Kidney epithelial cell (primary cell): ENCODE results near the gene PIK3C2B. TPM values are rescaled to one million over a fixed set of nuclear protein-coding genes. Genes with fewer than 3 reads are reported as not detected.

Source experiments
- DNase-seq: peaks from one replicate; pipeline ENCODE4 v3.0.0-alpha.2; 2010; ENCODE audit warnings: low read depth
- H3K27me3 ChIP-seq: 2 replicates; pipeline ENCODE4 v1.6.0; 2011; ENCODE audit warnings: low read length; ENCODE audit not compliant: control insufficient read depth, insufficient read depth
- H3K36me3 ChIP-seq: 2 replicates; pipeline ENCODE4 v1.5.1; 2011; ENCODE audit warnings: low read length; ENCODE audit not compliant: control insufficient read depth, insufficient read depth
- H3K4me3 ChIP-seq: 2 replicates; pipeline ENCODE4 v1.5.1; 2011; ENCODE audit warnings: low read depth, mild to moderate bottlenecking, control low read depth, low read length
- total RNA-seq: library from RNA; depleted of rRNA; stranded (reverse); fragments of >200 nt; gene quantifications from 2 replicates; pipeline ENCODE4 v1.2.3, GENCODE V29; 2015
- TF ChIP-seq, protein P1 (sequence below): IDR thresholded peaks from 2 replicates; pipeline ENCODE4 v1.5.1; 2011; ENCODE audit warnings: mild to moderate bottlenecking, moderate library complexity, low read length, control low read depth, inconsistent platforms; ENCODE audit not compliant: insufficient read depth, poor library complexity, severe bottlenecking

Gene PIK3C2B
- total RNA-seq, 1 donor from 2014 or later, result 2.8 TPM

DNA sequence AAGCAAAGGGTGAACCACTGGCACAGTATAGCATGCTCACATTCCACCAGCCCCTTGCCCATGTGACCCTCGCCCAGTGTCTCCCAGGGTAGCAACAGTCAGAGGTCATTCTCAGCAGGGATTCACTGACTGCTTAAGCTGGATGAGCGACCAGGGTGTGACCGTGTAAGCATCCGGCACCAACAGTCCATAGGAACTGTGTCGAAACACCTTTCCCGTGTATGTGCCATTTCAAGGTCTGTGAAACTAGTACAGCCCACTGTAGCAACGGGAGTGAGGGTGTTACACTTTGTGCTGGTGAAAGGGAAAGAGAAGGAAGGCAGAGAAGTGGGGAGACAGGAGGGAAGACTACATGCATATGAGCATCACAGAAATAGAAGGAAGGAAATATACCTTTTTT is 10.8 kb downstream of the PIK3C2B start:
- DNase-seq, result no peak
- Histone ChIP-seq H3K27me3 (no peaks in the 10 kb centered on the region), H3K36me3 (no peaks in the 10 kb centered on the region), H3K4me3 (no peak overlapping the region)
- TF ChIP-seq, protein P1, sequence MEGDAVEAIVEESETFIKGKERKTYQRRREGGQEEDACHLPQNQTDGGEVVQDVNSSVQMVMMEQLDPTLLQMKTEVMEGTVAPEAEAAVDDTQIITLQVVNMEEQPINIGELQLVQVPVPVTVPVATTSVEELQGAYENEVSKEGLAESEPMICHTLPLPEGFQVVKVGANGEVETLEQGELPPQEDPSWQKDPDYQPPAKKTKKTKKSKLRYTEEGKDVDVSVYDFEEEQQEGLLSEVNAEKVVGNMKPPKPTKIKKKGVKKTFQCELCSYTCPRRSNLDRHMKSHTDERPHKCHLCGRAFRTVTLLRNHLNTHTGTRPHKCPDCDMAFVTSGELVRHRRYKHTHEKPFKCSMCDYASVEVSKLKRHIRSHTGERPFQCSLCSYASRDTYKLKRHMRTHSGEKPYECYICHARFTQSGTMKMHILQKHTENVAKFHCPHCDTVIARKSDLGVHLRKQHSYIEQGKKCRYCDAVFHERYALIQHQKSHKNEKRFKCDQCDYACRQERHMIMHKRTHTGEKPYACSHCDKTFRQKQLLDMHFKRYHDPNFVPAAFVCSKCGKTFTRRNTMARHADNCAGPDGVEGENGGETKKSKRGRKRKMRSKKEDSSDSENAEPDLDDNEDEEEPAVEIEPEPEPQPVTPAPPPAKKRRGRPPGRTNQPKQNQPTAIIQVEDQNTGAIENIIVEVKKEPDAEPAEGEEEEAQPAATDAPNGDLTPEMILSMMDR, result no peak

- Histone ChIP-seq H3K27me3 (no peaks in the 10 kb centered on the region), H3K36me3 (no peaks in the 10 kb centered on the region), H3K4me3 (no peak overlapping the region)
- TF ChIP-seq, protein P1, result no peak
- no peak for DNase-seq
These were observed 14.1 kb downstream of the PIK3C2B start for GRCh38 chr1:204480515-204480914.

GRCh38 chr1:204479387-204480136 is 15.0 kb downstream of the PIK3C2B start:
- TF ChIP-seq, protein P1, result no peak
- no peak overlapping the region for H3K4me3 ChIP-seq
- no peaks in the 10 kb centered on the region for H3K27me3 ChIP-seq
- H3K36me3 ChIP-seq, result no peaks in the 10 kb centered on the region
- no peak for DNase-seq

GRCh38 chr1:204478921-204479320 is 15.7 kb downstream of the PIK3C2B start:
- DNase-seq, result no peak
- no peak overlapping the region for H3K4me3 ChIP-seq
- H3K36me3 ChIP-seq, result no peaks in the 10 kb centered on the region
- H3K27me3 ChIP-seq, result no peaks in the 10 kb centered on the region
- TF ChIP-seq, protein P1, result no peak

DNA sequence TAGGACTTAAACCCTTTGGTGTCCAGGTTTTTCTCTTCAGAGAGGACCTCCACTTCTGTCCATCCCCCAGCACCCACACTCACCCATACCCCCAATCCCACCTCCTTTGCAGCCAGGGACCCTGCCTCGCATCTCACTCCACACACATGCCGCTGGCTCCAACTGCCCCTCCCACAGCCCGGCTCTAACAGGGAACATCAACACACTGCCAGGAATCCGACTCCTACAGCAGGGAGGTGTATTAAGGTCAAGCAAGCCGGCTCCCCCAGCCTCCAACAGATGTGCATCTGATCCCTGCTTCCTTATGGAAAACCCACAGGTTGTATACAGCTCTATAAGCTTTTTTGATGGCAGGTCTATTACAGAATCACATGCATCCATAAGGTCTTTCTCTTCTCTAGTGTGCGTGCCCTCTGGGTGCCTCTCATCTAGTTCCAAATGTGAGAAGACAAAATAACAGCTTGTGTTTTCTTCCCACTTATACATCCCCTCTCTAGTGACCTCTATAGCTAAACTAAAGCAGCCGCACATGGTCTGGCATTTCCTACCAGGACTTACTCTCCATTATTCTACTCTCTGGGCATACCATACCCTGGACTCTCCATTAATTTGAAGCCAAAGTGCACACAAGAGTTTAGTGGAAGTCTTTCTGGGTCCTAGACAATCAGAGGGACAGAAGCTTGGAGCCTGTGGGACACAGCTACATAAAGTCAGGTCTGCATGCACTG is 16.3 kb downstream of the PIK3C2B start:
- H3K27me3 ChIP-seq, result no peaks in the 10 kb centered on the region
- no peak overlapping the region for H3K4me3 ChIP-seq
- TF ChIP-seq, protein P1, result no peak
- no peak for DNase-seq
- no peaks in the 10 kb centered on the region for H3K36me3 ChIP-seq
